Transverse colon (tissue), 3 donors: ENCODE measurements around the gene BLVRA.

Source experiments
- CTCF ChIP-seq, 5 experiments: fragments of 200-600 bp in 3 of 5; fragments of 450-650 bp in 2 of 5; sonication (generic) in 3 of 5; IDR thresholded peaks; 1 replicate in 2 of 5; 2 replicates in 3 of 5; pipeline ENCODE4 v1.5.1; 2016 to 2017; ENCODE audit warnings: antibody characterized with exemption in 5 of 5, inconsistent platforms in 3 of 5, mild to moderate bottlenecking in 2 of 5, moderate library complexity in 1 of 5
- POLR2A ChIP-seq: fragments of 450-650 bp; IDR thresholded peaks from one replicate; pipeline ENCODE4 v1.6.1; 2016; ENCODE audit warnings: antibody characterized with exemption, mild to moderate bottlenecking, moderate library complexity

DNA sequence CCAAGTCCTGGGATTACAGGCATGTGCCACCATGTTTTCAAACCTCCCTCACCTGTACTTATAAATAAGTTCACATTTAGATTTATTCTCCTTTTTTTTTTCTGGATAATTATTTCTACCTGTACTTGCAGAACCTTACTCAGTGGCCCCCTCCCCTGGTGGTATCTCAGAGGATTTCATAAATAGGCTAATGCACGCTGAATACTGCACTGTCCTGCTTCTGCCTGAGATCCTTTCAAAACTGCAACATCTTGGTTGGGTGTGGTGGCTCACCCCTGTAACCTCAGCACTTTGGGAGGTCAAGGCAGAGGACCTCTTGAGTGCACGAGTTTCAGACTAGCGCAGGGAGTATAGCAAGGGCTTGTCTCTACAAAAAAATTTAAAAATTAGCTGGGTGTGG, 4.6 kb upstream of the BLVRA start:
- TF ChIP-seq POLR2A = no peak
- no peak for TF ChIP-seq CTCF (IDR thresholded peaks at IDR 0.05)
